Stimulated activated CD8-positive, alpha-beta memory T cell treated with anti-CD3 and anti-CD28 coated beads, Interleukin-4, amount 100 ng/mL, for 24 hours (primary cell): ENCODE data around the gene NR2F2.

Source experiments
- DNase-seq: peaks from one replicate; pipeline ENCODE4 v3.0.0-alpha.2; 2020; ENCODE audit warnings: low read depth

The NR2F2 gene

GRCh38 chr15:96332637-96333121 lies 2.2 kb downstream of the NR2F2 start:
- DNase-seq = no peak

- no peak for DNase-seq
These were observed 2.9 kb downstream of the NR2F2 start for GRCh38 chr15:96333131-96334016.

- DNase-seq = no peak
These were observed 3.7 kb downstream of the NR2F2 start for GRCh38 chr15:96334017-96334704.

GRCh38 chr15:96334705-96335410 lies 4.4 kb downstream of the NR2F2 start:
- DNase-seq = no peak

GRCh38 chr15:96335411-96336024 lies 5.0 kb downstream of the NR2F2 start:
- no peak for DNase-seq

- no peak for DNase-seq
These were observed 5.7 kb downstream of the NR2F2 start for GRCh38 chr15:96336108-96336595.

GRCh38 chr15:96336596-96337364 lies 6.3 kb downstream of the NR2F2 start:
- no peak for DNase-seq

- no peak for DNase-seq
These were observed 7.0 kb downstream of the NR2F2 start for GRCh38 chr15:96337365-96338023.

GRCh38 chr15:96338074-96338765 lies 7.7 kb downstream of the NR2F2 start:
- DNase-seq = no peak

GRCh38 chr15:96338766-96339618 lies 8.5 kb downstream of the NR2F2 start:
- no peak for DNase-seq

GRCh38 chr15:96339619-96340347 lies 9.3 kb downstream of the NR2F2 start:
- no peak for DNase-seq

- no peak for DNase-seq
These were observed 9.8 kb downstream of the NR2F2 start for GRCh38 chr15:96340348-96340597.

- DNase-seq = no peak
These were observed 10.4 kb downstream of the NR2F2 start for GRCh38 chr15:96340598-96341512.

GRCh38 chr15:96341513-96342405 lies 11.3 kb downstream of the NR2F2 start:
- DNase-seq = no peak

- DNase-seq = no peak
These were observed 12.1 kb downstream of the NR2F2 start for GRCh38 chr15:96342406-96343112.
